Natural killer cell (primary cell): ENCODE measurements around the gene FECH. TPM values are rescaled to one million over a fixed set of nuclear protein-coding genes. Genes with fewer than 3 reads are reported as not detected.

Experiments
- ATAC-seq, 3 donors: fragments of 150-1000 bp in 2 of 3; fragments of 200-7000 bp in 1 of 3; cut with Tn5 transposase; 1 replicate in 1 of 3; 2 replicates in 2 of 3; pipeline ENCODE4 v1.10.0; 2021; ENCODE audit warnings: mild to moderate bottlenecking in 2 of 3, moderate library complexity in 2 of 3
- DNase-seq, 2 donors: peaks; one replicate each; pipeline versions ENCODE4 v3.0.0 to v3.0.0-alpha.2; 2013 to 2021; ENCODE audit warnings: mixed read lengths in 1 of 2
- H3K27ac ChIP-seq: one replicate; pipeline ENCODE4 v1.5.1; 2013; ENCODE audit warnings: mild to moderate bottlenecking, low read length
- H3K27me3 ChIP-seq: one replicate; pipeline ENCODE4 v1.6.1; 2013; ENCODE audit warnings: low read length; ENCODE audit not compliant: control insufficient read depth, insufficient read depth
- H3K36me3 ChIP-seq: one replicate; pipeline ENCODE4 v1.6.1; 2013; ENCODE audit warnings: low read length; ENCODE audit not compliant: control insufficient read depth, insufficient read depth
- H3K4me1 ChIP-seq: one replicate; pipeline ENCODE4 v1.6.1; 2013; ENCODE audit warnings: low read length; ENCODE audit not compliant: control insufficient read depth, insufficient read depth
- H3K4me3 ChIP-seq: one replicate; pipeline ENCODE4 v1.5.1; 2013; ENCODE audit warnings: low read length
- H3K9me3 ChIP-seq: one replicate; pipeline ENCODE4 v1.6.1; 2013; ENCODE audit warnings: low read length; ENCODE audit not compliant: control insufficient read depth, insufficient read depth
- H3K27ac Mint-ChIP-seq, 2 donors: one replicate each; pipeline ENCODE4 v1.8.0; 2022; ENCODE audit warnings: mild to moderate bottlenecking in 2 of 2, mixed read lengths in 2 of 2, moderate library complexity in 1 of 2
- H3K27me3 Mint-ChIP-seq, 2 donors: one replicate each; pipeline ENCODE4 v1.8.0; 2022; ENCODE audit warnings: low read depth in 2 of 2, mixed read lengths in 2 of 2
- H3K36me3 Mint-ChIP-seq: one replicate; pipeline ENCODE4 v1.8.0; 2022; ENCODE audit warnings: mixed read lengths
- H3K4me1 Mint-ChIP-seq, 2 donors: one replicate each; pipeline ENCODE4 v1.8.0; 2022; ENCODE audit warnings: mixed read lengths in 2 of 2
- H3K4me3 Mint-ChIP-seq: one replicate; pipeline ENCODE4 v1.8.0; 2022; ENCODE audit warnings: mild to moderate bottlenecking, moderate library complexity, mixed read lengths
- H3K9me3 Mint-ChIP-seq, 2 donors: one replicate each; pipeline ENCODE4 v1.8.0; 2022; ENCODE audit warnings: mixed read lengths in 2 of 2
- CTCF ChIP-seq: fragments of 200-600 bp; IDR thresholded peaks from one replicate; pipeline ENCODE4 v1.8.0; 2022; ENCODE audit warnings: antibody characterized with exemption
- WGBS: methylation state at CpG from one replicate; pipeline ENCODE4 v1.1.7; 2013; ENCODE audit warnings: missing lambda C conversion rate; ENCODE audit not compliant: insufficient coverage; 5-methylcytosine and 5-hydroxymethylcytosine counted together
- intact Hi-C: fragments of 100-400 bp; cut with micrococcal nuclease; formaldehyde crosslinking; loops from one replicate; pipeline ENCODE4 v1.14.2; 2022
- total RNA-seq, 4 donors: library from RNA; stranded (reverse); fragments of 120-200 nt in 1 of 4; gene quantifications; one replicate each; pipeline versions ENCODE4 v1.2.3 to v1.2.4, GENCODE V29; 2013 to 2022

Gene FECH
- total RNA-seq, 3 donors from 2014 or later (not counting 1 experiment from before 2014, with no cell fraction given): 13.9 to 22.0 (median 20.6) TPM

DNA sequence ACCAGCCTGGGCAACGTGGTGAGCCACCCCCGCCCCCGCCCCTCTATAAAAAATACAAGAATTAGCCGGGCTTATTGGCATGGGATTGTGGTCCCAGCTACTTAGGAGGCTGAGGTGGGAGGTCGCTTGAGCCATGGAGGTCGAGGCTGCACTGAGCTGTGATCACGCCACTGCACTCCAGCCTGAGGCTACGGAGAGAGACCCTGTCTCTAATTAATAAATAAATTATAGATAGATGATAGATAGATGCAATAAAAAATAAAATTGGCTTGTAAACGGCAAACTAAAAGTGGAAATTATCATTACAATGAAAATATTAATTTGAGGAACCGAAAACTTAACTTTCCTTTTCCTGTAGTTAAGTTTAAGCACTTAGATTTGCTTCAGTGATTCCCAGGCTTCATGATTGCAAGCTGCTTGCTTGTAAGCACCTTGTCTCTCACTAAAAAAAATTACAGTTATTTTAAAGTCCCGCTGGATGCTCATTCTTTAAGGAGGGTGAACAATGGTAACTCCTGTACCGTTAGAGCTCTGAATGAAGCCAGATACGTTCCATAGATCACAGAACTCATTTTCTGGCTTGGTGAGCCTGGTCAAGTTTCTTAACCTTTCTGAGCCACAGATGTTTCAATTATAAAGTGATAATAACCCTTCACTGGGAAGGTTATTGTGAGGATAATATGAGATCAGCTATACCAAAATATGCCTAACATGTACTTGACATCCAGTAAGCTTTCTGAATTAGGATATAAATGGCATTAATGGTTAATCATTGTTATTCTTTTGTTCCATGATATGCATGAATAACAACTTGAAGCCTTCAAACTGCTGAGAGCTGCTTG, 44.5 kb upstream of the FECH start:
- Histone ChIP-seq H3K27ac (peak overlapping the region; percentile 67), H3K27me3 (no peaks in the 10 kb centered on the region), H3K9me3 (no peaks in the 10 kb centered on the region), H3K36me3 (no peaks in the 10 kb centered on the region), H3K4me3 (peak overlapping the region; percentile 92), H3K4me1 (peaks cover 17% of the 10 kb centered on the region)
- TF ChIP-seq CTCF: no peak
- no peaks in the 10 kb centered on the region for H3K9me3 Mint-ChIP-seq
- H3K4me3 Mint-ChIP-seq: peak overlapping the region; percentile 97
- DNase-seq: no peak
- no peak for ATAC-seq
- peak overlapping the region; percentile 94 to 96 for H3K27ac Mint-ChIP-seq
- intact Hi-C loops: loop anchor here (1.0 to 2.0 kb wide), 2 partner anchors 10 to 44 kb away; partner anchors contain the start of genes FECH and NARS1
- peaks cover 10 to 22% of the 10 kb centered on the region in 2 donors for H3K4me1 Mint-ChIP-seq
- no peaks in the 10 kb centered on the region for H3K36me3 Mint-ChIP-seq
- 50% methylated on average over 9 of the region's 13 CpGs for WGBS
- H3K27me3 Mint-ChIP-seq: no peaks in the 10 kb centered on the region

DNA sequence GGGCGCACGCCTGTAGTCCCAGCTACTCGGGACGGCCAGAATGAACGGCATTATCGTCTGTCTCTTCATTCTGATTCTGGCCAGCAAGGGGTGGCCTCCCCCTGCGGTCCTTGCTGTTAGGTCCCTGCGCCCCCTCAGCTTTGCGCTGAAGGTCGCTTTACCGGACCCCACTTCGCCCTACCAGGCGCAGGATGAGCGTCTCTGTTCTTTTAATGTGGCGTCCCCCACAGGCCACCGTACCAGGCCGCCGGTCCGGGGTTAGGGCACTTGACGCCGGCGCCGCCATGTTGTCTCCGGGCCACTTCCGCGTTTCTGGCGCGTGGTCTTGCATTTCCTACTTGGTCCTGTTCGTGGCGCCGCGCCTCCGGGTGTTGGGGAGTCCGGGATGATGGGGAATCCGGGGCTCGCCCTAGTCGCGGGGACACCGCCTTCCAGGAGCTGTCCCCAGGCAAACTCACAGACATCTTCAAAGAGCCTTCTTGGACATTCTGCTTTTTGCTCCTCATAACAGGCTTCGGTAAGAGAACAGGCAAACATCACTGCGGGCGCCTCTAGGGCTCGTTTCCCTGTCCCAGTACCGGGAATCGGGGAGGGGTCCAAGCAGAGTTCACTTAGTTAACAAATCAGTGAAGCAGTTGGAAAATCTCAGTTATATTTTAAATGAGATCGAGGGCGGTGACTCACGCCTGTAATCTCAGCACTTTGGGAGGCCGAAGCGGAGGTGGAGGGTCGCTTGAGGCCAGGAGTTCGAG, 43.7 kb upstream of the FECH start:
- H3K36me3 Mint-ChIP-seq: no peaks in the 10 kb centered on the region
- ATAC-seq (peak; percentile 97 to 100 (median 99)), DNase-seq (peak; percentile 93 to 96)
- 4% methylated on average over 52 of the region's 52 CpGs for WGBS
- H3K36me3 ChIP-seq: no peaks in the 10 kb centered on the region
- H3K9me3 ChIP-seq: no peaks in the 10 kb centered on the region
- H3K4me3 ChIP-seq: peak overlapping the region; percentile 92
- no peaks in the 10 kb centered on the region for H3K9me3 Mint-ChIP-seq
- H3K4me1 ChIP-seq: peaks cover 17% of the 10 kb centered on the region
- no peaks in the 10 kb centered on the region for H3K27me3 ChIP-seq
- peak; percentile 64 for TF ChIP-seq CTCF
- peaks cover 10 to 22% of the 10 kb centered on the region in 2 donors for H3K4me1 Mint-ChIP-seq
- H3K4me3 Mint-ChIP-seq: peak overlapping the region; percentile 97
- peak overlapping the region; percentile 94 to 96 for H3K27ac Mint-ChIP-seq
- H3K27me3 Mint-ChIP-seq: no peaks in the 10 kb centered on the region
- intact Hi-C loops: loop anchor here (1.0 to 2.0 kb wide), 2 partner anchors 9 to 43 kb away; partner anchors contain the start of genes FECH and NARS1
- peak overlapping the region; percentile 67 for H3K27ac ChIP-seq

GRCh38 chr18:57629422-57629821, 42.9 kb upstream of the FECH start:
- H3K4me1 ChIP-seq: peaks cover 17% of the 10 kb centered on the region
- H3K4me3 ChIP-seq: no peak overlapping the region
- Mint-ChIP-seq H3K4me1 (peaks cover 10 to 22% of the 10 kb centered on the region in 2 donors), H3K4me3 (peak overlapping the region; percentile 97), H3K9me3 (no peaks in the 10 kb centered on the region), H3K36me3 (no peaks in the 10 kb centered on the region), H3K27me3 (no peaks in the 10 kb centered on the region), H3K27ac (peak overlapping the region; percentile 94 to 96)
- H3K27ac ChIP-seq: no peak overlapping the region
- intact Hi-C loops: loop anchor here (10.0 kb wide), 1 partner anchor 975 kb away; the partner anchor contains the start of gene WDR7
- H3K9me3 ChIP-seq: no peaks in the 10 kb centered on the region
- TF ChIP-seq CTCF: no peak
- 97% methylated on average over 9 of the region's 9 CpGs for WGBS
- DNase-seq: peak in 1 of 2 donors; percentile 16
- no peak for ATAC-seq
- H3K27me3 ChIP-seq: no peaks in the 10 kb centered on the region
- no peaks in the 10 kb centered on the region for H3K36me3 ChIP-seq
